B cell (primary cell): ENCODE data around the gene SPATA3. TPM values are rescaled to one million over a fixed set of nuclear protein-coding genes. Genes with fewer than 3 reads are reported as not detected.

Experiments used
- ATAC-seq: fragments of 200-7000 bp; cut with Tn5 transposase; one replicate; pipeline ENCODE4 v1.10.0; 2021; ENCODE audit warnings: low read depth, mild to moderate bottlenecking, moderate number of reproducible peaks, moderate library complexity
- CTCF ChIA-PET: fragments of 350-600 bp; sonication (Branson Sonifier 250); formaldehyde crosslinking; loops from one replicate; lab custom pipeline; 2021; ENCODE audit warnings: antibody characterized with exemption, inconsistent platforms; lab: Charles Lee
- POLR2A ChIA-PET: fragments of 350-600 bp; sonication (Branson Sonifier 250); formaldehyde crosslinking; loops from one replicate; lab custom pipeline; 2021; ENCODE audit warnings: antibody characterized with exemption; lab: Charles Lee
- DNase-seq: peaks from one replicate; pipeline ENCODE4 v3.0.0; 2013
- H2AFZ ChIP-seq: 2 replicates; pipeline ENCODE4 v1.6.1; 2012; ENCODE audit warnings: mild to moderate bottlenecking, low read depth, low read length; ENCODE audit not compliant: insufficient read depth, poor library complexity, severe bottlenecking
- H3K27ac ChIP-seq, 2 donors: 1 replicate in 1 of 2; 2 replicates in 1 of 2; pipeline ENCODE4 v1.5.1; 2012 to 2013; ENCODE audit warnings: low read length in 2 of 2, mild to moderate bottlenecking in 2 of 2, moderate library complexity in 1 of 2
- H3K27me3 ChIP-seq, 4 experiments: fragments of 200-600 bp in 1 of 4; sonication (generic) in 1 of 4; replicated peaks in 1 of 4; 1 replicate in 2 of 4; 2 replicates in 2 of 4; pipeline versions ENCODE4 v1.6.1 to v1.7.0; 2013 to 2016; ENCODE audit warnings: low read length in 3 of 4, mild to moderate bottlenecking in 2 of 4, mixed read lengths in 1 of 4, moderate library complexity in 1 of 4; ENCODE audit not compliant: insufficient read depth in 4 of 4, control insufficient read depth in 3 of 4; ENCODE audit errors: control extremely low read depth in 1 of 4
- H3K36me3 ChIP-seq, 2 experiments: replicated peaks in 1 of 2; 1 replicate in 1 of 2; 2 replicates in 1 of 2; pipeline versions ENCODE4 v1.6.1 to v1.7.1; 2013; ENCODE audit warnings: low read length in 1 of 2; ENCODE audit not compliant: insufficient read depth in 2 of 2, control insufficient read depth in 1 of 2; ENCODE audit errors: control extremely low read depth in 1 of 2, extremely low read depth in 1 of 2
- H3K4me1 ChIP-seq, 2 donors: fragments of 200-600 bp in 1 of 2; sonication (generic) in 1 of 2; 1 replicate in 1 of 2; 2 replicates in 1 of 2; pipeline versions ENCODE4 v1.5.1 to v1.6.1; 2013 to 2017; ENCODE audit warnings: low read length in 2 of 2; ENCODE audit not compliant: control insufficient read depth in 2 of 2, insufficient read depth in 2 of 2
- H3K4me2 ChIP-seq: replicated peaks from 2 replicates; pipeline ENCODE3; 2012; ENCODE audit warnings: mild to moderate bottlenecking, low read depth, low read length; ENCODE audit not compliant: poor library complexity, severe bottlenecking
- H3K4me3 ChIP-seq, 5 experiments: fragments of 200-600 bp in 1 of 5; sonication (generic) in 1 of 5; 1 replicate in 3 of 5; 2 replicates in 2 of 5; pipeline versions ENCODE4 v1.5.1 to v1.7.0; 2011 to 2016; ENCODE audit warnings: low read length in 4 of 5, mild to moderate bottlenecking in 4 of 5, low read depth in 2 of 5, control low read depth in 1 of 5, moderate library complexity in 1 of 5; ENCODE audit not compliant: insufficient read depth in 1 of 5; ENCODE audit errors: control extremely low read depth in 1 of 5, extremely low read depth in 1 of 5
- H3K79me2 ChIP-seq: fragments of 200-600 bp; sonication (generic); one replicate; pipeline ENCODE4 v1.6.0; 2016; ENCODE audit warnings: low read length; ENCODE audit not compliant: control insufficient read depth, insufficient read depth
- H3K9ac ChIP-seq: fragments of 200-600 bp; sonication (generic); 2 replicates; pipeline ENCODE4 v1.6.1; 2017; ENCODE audit warnings: mild to moderate bottlenecking, low read length, moderate library complexity
- H3K9me3 ChIP-seq, 3 donors: one replicate each; pipeline versions ENCODE4 v1.6.1 to v1.7.1; 2013; ENCODE audit warnings: low read length in 2 of 3; ENCODE audit not compliant: control insufficient read depth in 2 of 3, insufficient read depth in 1 of 3; ENCODE audit errors: control extremely low read depth in 1 of 3
- H4K20me1 ChIP-seq: 2 replicates; pipeline ENCODE4 v1.6.0; 2012; ENCODE audit warnings: mild to moderate bottlenecking, low read length; ENCODE audit not compliant: insufficient read depth, control insufficient read depth, poor library complexity, severe bottlenecking
- H3K27ac Mint-ChIP-seq: one replicate; pipeline ENCODE4 v1.8.0; 2021; ENCODE audit warnings: mixed read lengths
- H3K27me3 Mint-ChIP-seq: one replicate; pipeline ENCODE4 v1.8.0; 2021; ENCODE audit warnings: mixed read lengths
- H3K4me1 Mint-ChIP-seq: one replicate; pipeline ENCODE4 v1.8.0; 2021; ENCODE audit warnings: mixed read lengths
- H3K4me3 Mint-ChIP-seq: one replicate; pipeline ENCODE4 v1.8.0; 2021; ENCODE audit warnings: mixed read lengths
- H3K9me3 Mint-ChIP-seq: one replicate; pipeline ENCODE4 v1.8.0; 2022; ENCODE audit warnings: mixed read lengths; ENCODE audit not compliant: insufficient read depth
- EZH2 ChIP-seq: IDR thresholded peaks from 2 replicates; pipeline ENCODE4 v1.6.1; 2012; ENCODE audit warnings: borderline replicate concordance, low read depth, mild to moderate bottlenecking, moderate library complexity, low read length; ENCODE audit not compliant: insufficient read depth, poor library complexity, severe bottlenecking
- WGBS: methylation state at CpG from one replicate; pipeline ENCODE4 v1.1.5; 2013; ENCODE audit warnings: missing lambda C conversion rate; ENCODE audit not compliant: insufficient coverage; 5-methylcytosine and 5-hydroxymethylcytosine counted together
- intact Hi-C: fragments of 100-400 bp; cut with micrococcal nuclease; formaldehyde crosslinking; loops from one replicate; pipeline ENCODE4 v1.10.0; 2022
- polyA plus RNA-seq: library from polyadenylated mRNA; depleted of rRNA; stranded (reverse); fragments of >200 nt; gene quantifications from 2 replicates; pipeline ENCODE4 v1.2.3, GENCODE V29; 2012
- total RNA-seq, 2 donors: library from RNA; stranded (reverse); fragments of 120-200 nt in 1 of 2; gene quantifications; 1 replicate in 1 of 2; 2 replicates in 1 of 2; pipeline versions ENCODE4 v1.2.3 to v1.2.4, GENCODE V29; 2013 to 2022
- TF ChIP-seq, protein P1 (sequence below): fragments of 200-600 bp; IDR thresholded peaks from one replicate; pipeline ENCODE4 v1.8.0; 2022; ENCODE audit warnings: antibody characterized with exemption, mild to moderate bottlenecking

The SPATA3 gene
- total and polyA plus RNA-seq, 2 donors (not counting 1 experiment from before 2014, with no cell fraction given) = not detected

DNA sequence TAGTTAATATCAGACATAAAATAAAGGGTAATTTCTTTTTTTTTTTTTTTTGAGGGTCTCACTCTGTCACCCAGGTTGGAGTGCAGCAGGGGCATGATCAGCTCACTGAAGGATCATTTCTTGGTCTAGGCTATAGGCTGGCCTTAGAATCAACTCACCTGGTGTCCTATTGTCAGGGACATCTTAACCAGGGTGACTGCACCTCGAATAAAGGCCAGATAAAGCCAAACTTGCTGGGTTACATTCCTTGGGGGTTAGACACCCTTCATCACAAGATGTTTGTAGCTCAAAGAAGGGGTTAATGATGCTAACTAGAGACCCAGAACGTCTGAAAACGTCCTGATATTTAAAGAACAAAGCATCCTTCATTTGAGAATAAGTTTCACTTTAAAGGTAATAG is 17.9 kb downstream of the SPATA3 start:
- Mint-ChIP-seq H3K9me3 (no peaks in the 10 kb centered on the region), H3K4me3 (no peak overlapping the region), H3K4me1 (no peaks in the 10 kb centered on the region), H3K27ac (no peak overlapping the region), H3K27me3 (peaks cover 35% of the 10 kb centered on the region)
- H4K20me1 ChIP-seq = no peaks in the 10 kb centered on the region
- no peaks in the 10 kb centered on the region for H3K36me3 ChIP-seq
- no peak overlapping the region for H3K9ac ChIP-seq
- ATAC-seq (no peak), DNase-seq (no peak)
- no peak overlapping the region for H3K4me3 ChIP-seq
- H2AFZ ChIP-seq = no peak overlapping the region
- WGBS = no CpG with 5 or more reads among the region's 3 CpGs
- intact Hi-C loops = no loop called here
- H3K27ac ChIP-seq = no peak overlapping the region
- H3K79me2 ChIP-seq = no peaks in the 10 kb centered on the region
- peaks cover 0 to 2% (median 0%) of the 10 kb centered on the region in 3 donors for H3K9me3 ChIP-seq
- H3K4me2 ChIP-seq = no peak overlapping the region
- ChIA-PET POLR2A (no interaction called here), CTCF (no interaction called here)
- H3K27me3 ChIP-seq = peaks cover 0 to 11% (median 1%) of the 10 kb centered on the region in 4 experiments
- no peaks in the 10 kb centered on the region for H3K4me1 ChIP-seq
- TF ChIP-seq, protein P1, sequence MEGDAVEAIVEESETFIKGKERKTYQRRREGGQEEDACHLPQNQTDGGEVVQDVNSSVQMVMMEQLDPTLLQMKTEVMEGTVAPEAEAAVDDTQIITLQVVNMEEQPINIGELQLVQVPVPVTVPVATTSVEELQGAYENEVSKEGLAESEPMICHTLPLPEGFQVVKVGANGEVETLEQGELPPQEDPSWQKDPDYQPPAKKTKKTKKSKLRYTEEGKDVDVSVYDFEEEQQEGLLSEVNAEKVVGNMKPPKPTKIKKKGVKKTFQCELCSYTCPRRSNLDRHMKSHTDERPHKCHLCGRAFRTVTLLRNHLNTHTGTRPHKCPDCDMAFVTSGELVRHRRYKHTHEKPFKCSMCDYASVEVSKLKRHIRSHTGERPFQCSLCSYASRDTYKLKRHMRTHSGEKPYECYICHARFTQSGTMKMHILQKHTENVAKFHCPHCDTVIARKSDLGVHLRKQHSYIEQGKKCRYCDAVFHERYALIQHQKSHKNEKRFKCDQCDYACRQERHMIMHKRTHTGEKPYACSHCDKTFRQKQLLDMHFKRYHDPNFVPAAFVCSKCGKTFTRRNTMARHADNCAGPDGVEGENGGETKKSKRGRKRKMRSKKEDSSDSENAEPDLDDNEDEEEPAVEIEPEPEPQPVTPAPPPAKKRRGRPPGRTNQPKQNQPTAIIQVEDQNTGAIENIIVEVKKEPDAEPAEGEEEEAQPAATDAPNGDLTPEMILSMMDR = no peak
- TF ChIP-seq EZH2 = no peak

GRCh38 chr2:231015478-231015877 is 19.6 kb downstream of the SPATA3 start:
- Histone ChIP-seq H3K79me2 (no peaks in the 10 kb centered on the region), H2AFZ (no peak overlapping the region), H3K4me2 (no peak overlapping the region), H4K20me1 (no peaks in the 10 kb centered on the region), H3K9ac (no peak overlapping the region), H3K36me3 (no peaks in the 10 kb centered on the region), H3K4me1 (no peaks in the 10 kb centered on the region), H3K4me3 (no peak overlapping the region), H3K27me3 (peaks cover 0 to 11% (median 1%) of the 10 kb centered on the region in 4 experiments), H3K27ac (no peak overlapping the region), H3K9me3 (peaks cover 0 to 2% (median 0%) of the 10 kb centered on the region in 3 donors)
- 85% methylated on average over 5 of the region's 7 CpGs for WGBS
- intact Hi-C loops = no loop called here
- Mint-ChIP-seq H3K4me3 (no peak overlapping the region), H3K4me1 (no peaks in the 10 kb centered on the region), H3K9me3 (no peaks in the 10 kb centered on the region), H3K27me3 (peaks cover 41% of the 10 kb centered on the region), H3K27ac (no peak overlapping the region)
- DNase-seq = no peak
- ChIA-PET CTCF (interaction anchor here (0.9 kb wide), 1 partner anchor 40 kb away, joined by 5 read pairs; no protein-coding TSS in a partner anchor), POLR2A (no interaction called here)
- no peak for ATAC-seq
- no peak for TF ChIP-seq EZH2
- TF ChIP-seq, protein P1 = no peak
